ENCODE measurements around the gene FAM107A.
"Not testable (repeated sequence)": the region's sequence is repeated elsewhere in the genome, so short reads cannot be mapped to it uniquely, and the experiment has no call there.

The FAM107A gene

GRCh38 chr3:58530354-58530865 is 46.8 kb downstream of the FAM107A start:
- no peak overlapping the region for H3K4me3 ChIP-seq
- DNase-seq = no peak
- H3K9me3 ChIP-seq = no peaks in the 10 kb centered on the region
- intact Hi-C loops (cut with DNase I; ENCODE audit: low total_unique reads) = no loop called here
- no peaks in the 10 kb centered on the region for H3K27me3 ChIP-seq
- peaks cover 0 to 8% (median 5%) of the 10 kb centered on the region in 4 donors for H3K4me1 ChIP-seq
- H3K27ac ChIP-seq = no peak overlapping the region
- no peak for TF ChIP-seq CTCF (IDR thresholded peaks at IDR 0.05)
- H3K36me3 ChIP-seq = peaks cover 13 to 75% (median 61%) of the 10 kb centered on the region in 3 donors

DNA sequence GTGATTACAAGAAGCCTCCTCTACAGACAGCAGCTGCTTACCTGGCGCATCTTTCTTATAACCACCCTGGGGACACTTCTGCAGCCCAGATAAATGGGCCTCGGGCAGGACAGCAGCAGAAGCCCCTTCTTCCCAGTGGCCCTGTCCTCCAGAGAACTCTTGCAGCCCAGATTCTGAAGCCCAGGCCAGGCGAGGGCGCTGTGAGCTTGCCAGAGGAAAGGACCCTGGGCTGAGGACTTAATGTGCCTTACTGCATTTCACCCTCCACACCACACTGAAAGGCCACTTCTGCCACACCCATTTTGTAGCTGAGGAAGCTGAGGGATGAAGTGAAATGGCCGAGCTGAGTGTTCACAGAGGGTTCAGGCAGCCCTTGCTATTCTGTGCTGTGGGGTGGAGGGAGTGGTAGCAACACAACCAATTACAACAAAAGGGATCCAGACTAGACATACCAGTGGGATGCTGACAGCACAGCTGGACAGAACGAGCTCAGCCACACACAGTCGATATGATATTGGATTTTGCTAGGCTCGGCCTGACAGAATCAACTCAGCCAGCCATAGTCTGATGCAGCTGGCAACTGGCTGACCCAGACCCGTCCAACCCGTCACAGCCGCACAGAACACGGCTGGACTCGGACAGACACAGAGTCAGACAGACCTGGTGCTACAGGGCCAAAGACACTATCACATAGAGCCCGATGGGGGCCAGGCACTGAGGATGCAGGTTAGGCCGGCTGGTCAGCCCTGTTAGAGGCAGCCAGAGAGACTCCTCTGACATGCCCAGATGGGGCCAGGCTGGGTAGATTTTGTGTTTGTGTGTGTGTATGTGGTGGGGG is 47.5 kb downstream of the FAM107A start:
- intact Hi-C loops (cut with DNase I; ENCODE audit: low total_unique reads) = no loop called here
- Histone ChIP-seq H3K4me1 (peaks cover 0 to 4% (median 3%) of the 10 kb centered on the region in 4 donors), H3K27me3 (no peaks in the 10 kb centered on the region), H3K36me3 (peaks cover 15 to 79% (median 62%) of the 10 kb centered on the region in 3 donors), H3K9me3 (no peaks in the 10 kb centered on the region), H3K27ac (no peak overlapping the region), H3K4me3 (no peak overlapping the region)
- no peak for TF ChIP-seq CTCF (IDR thresholded peaks at IDR 0.05)
- DNase-seq = no peak

DNA sequence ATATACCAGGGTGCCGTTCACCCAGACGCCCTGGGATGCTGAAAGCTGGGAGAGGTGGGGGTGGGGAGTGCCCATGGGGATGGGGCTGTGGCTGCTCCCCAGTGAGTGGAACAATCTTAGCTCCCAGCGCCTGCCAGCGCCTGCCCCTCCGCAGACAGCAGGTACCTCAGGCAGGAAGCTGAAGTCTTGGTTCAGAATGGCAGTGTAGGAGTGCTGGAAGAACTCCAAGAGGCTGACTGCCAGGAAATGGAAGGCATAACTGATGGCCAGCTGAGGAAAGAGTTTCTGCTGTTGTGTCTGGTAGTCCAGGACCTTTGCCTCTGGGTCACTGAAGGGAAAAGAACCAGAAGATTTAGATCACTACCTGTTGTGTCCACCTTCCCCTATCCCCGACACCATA is 48.6 kb downstream of the FAM107A start:
- Histone ChIP-seq H3K4me3 (no peak overlapping the region), H3K36me3 (peaks cover 23 to 80% (median 60%) of the 10 kb centered on the region in 3 donors), H3K27ac (no peak overlapping the region), H3K4me1 (peaks cover 0 to 4% (median 3%) of the 10 kb centered on the region in 4 donors), H3K27me3 (no peaks in the 10 kb centered on the region), H3K9me3 (no peaks in the 10 kb centered on the region)
- no peak for TF ChIP-seq CTCF (IDR thresholded peaks at IDR 0.05)
- DNase-seq = no peak
- intact Hi-C loops (cut with DNase I; ENCODE audit: low total_unique reads) = no loop called here

DNA sequence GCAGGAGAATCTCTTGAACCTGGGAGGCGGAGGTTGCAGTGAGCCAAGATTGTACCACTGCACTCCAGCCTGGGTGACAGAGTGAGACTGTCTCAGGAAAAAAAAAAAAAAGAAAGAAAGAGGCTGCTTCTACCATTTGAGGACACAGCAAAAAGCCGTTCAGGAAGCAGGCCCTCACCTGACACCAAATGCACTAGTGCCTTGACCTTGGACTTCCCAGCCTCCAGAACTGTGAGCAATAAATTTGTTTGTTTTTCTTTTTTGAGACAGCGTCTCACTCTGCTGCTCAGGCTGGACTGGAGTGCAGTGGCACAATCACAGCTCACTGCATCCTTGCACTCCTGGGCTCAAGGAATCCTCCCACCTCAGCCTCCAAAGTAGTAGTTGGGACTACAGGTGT is 49.8 kb downstream of the FAM107A start:
- H3K4me3 ChIP-seq; H3K9me3 ChIP-seq; H3K4me1 ChIP-seq; H3K27ac ChIP-seq; DNase-seq; intact Hi-C loops (cut with DNase I; ENCODE audit: low total_unique reads); H3K27me3 ChIP-seq: not testable (repeated sequence)
- peaks cover 32 to 85% (median 63%) of the 10 kb centered on the region in 3 donors for H3K36me3 ChIP-seq

DNA sequence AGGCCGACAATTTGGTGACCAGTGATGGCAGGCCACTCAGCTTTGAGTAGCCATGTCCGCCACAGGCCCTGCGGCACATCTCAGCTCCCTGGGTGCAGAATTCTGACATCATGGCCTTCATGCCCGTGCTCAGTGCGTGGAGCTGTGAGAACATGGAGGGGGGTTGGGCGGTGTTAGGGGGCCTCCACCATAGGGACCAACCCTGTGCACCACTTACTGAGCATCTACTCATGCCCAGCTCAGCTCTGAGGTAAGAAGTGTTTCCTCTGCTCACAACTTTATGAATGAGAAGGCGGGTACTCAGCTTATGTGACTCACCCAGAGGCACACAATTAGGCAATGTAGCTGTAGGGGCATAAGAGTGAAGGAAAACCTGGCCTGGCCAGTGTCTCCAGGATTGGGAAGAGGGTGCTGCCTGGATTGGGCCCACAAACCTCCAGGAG is 50.7 kb downstream of the FAM107A start:
- intact Hi-C loops (cut with DNase I; ENCODE audit: low total_unique reads) = no loop called here
- Histone ChIP-seq H3K9me3 (no peaks in the 10 kb centered on the region), H3K27me3 (no peaks in the 10 kb centered on the region), H3K4me3 (no peak overlapping the region), H3K27ac (no peak overlapping the region), H3K36me3 (peaks cover 36 to 90% (median 69%) of the 10 kb centered on the region in 3 donors), H3K4me1 (no peaks in the 10 kb centered on the region)
- TF ChIP-seq CTCF (IDR thresholded peaks at IDR 0.05) = no peak
- no peak for DNase-seq

GRCh38 chr3:58524326-58524888 is 52.8 kb downstream of the FAM107A start:
- peaks cover 42 to 90% (median 62%) of the 10 kb centered on the region in 3 donors for H3K36me3 ChIP-seq
- intact Hi-C loops (cut with DNase I; ENCODE audit: low total_unique reads) = no loop called here

More at GRCh38 chr3:58524326-58524888, 52.8 kb downstream of the FAM107A start:
- no peak for DNase-seq
- Histone ChIP-seq H3K4me3 (no peak overlapping the region), H3K27me3 (no peaks in the 10 kb centered on the region), H3K4me1 (peaks cover 0 to 8% (median 0%) of the 10 kb centered on the region in 4 donors), H3K27ac (no peak overlapping the region), H3K9me3 (no peaks in the 10 kb centered on the region)
- no peak for TF ChIP-seq CTCF (IDR thresholded peaks at IDR 0.05)

Measured in tibial artery (tissue), 4 donors.